HG03354 (cell line): ENCODE results near the gene DPYD.

Experiments used
- ATAC-seq: cut with Tn5 transposase; IDR thresholded peaks from one replicate; pipeline ENCODE4 v1.9.1; 2021; ENCODE audit warnings: mild to moderate bottlenecking; ENCODE audit not compliant: unreplicated experiment, poor library complexity, severe bottlenecking

DPYD gene

DNA sequence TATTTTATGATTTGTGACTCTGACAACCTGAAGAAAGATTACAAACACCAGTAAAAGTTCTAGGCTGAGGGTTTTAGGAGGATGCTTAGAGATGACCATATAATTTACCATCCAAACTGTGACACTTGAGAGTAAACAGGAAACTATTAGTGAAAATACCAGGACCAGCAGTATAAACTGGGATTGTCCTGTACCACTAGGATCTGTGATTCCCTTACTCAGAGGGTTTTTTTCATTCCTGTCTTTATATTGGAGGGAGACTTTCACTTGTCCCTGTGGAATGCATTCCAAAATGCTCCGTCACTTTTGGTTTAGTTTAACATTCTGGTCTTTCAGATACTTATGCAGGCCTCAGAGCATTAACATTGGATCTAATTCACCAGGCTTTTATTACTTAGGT lies 716.4 kb downstream of the DPYD start:
- ATAC-seq = no peak

DNA sequence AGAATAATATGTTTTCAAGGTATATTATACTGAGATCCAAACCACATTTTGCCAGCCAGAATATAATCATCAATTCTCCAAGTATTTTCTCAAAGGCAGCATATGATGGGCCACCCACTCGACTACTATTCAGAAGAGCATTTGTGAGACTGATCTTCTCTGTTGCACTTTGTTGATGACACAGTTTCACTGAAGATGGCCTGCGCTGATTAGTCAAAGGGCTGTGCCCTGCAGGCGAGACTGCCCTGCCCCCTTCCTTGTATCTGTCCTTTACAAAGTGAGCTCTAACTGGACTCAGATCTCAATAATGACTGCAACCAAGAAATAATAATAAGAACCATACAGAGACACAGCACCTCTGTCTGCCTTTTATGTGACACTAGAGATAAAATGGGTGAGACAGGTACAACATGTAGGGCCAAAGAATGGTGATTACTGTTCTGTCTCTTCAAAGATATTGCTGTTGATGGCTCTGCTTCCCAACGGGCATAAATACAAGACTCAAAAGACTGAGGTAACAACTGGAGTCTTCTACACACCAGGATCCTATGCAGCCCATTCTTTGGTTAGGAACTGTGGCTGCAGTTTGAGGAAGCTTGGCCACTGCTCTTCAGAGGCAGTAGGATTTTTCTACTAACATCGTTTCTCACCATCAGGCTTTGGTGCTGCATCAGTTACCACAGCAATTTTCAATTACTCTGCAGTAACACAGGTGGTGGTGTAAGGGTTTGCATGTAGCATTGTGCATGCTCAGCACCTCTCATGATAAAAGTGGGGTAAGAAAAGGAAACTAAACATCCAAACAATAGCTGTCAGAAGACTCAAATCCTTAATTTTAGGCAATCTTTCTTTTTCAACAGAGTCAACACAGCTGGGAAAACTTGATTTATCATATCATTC lies 718.1 kb downstream of the DPYD start:
- ATAC-seq = no peak

GRCh38 chr1:97201641-97202040 lies 719.2 kb downstream of the DPYD start:
- no peak for ATAC-seq

GRCh38 chr1:97200595-97200994 lies 720.2 kb downstream of the DPYD start:
- ATAC-seq = no peak

GRCh38 chr1:97196825-97197516 lies 723.9 kb downstream of the DPYD start:
- ATAC-seq = no peak

DNA sequence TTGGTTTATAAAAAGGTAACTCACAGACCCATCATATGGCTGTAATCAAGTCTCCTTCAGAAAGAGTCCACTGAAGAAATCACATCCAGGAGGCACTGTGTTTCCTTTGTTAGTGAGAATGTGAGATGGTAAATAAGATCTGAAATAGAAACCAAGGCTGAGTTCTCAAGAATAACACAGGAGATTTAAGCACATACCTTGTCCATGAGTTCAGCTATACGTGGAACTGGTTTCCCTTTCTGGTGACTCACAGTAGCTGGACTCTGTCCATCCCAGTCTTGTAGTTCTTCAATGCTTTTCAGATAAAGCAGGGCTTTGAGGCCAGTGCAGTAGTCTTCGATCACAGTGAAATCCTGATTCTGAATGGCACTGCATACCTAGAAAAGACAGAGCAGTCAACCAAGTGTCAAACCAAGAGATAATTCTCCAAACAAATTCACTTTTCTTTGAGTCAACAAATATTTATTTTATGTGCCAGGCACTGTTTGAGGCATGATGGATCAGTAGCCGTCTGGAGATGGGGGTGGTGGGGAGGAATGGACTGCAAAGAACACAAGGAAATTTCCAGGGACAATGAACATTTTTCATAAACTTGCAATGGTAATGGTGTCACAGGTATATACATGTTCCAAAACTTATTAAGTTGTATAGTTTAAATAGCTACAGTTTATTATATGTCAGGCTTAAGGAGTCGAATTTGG lies 727.8 kb downstream of the DPYD start:
- ATAC-seq = no peak

DNA sequence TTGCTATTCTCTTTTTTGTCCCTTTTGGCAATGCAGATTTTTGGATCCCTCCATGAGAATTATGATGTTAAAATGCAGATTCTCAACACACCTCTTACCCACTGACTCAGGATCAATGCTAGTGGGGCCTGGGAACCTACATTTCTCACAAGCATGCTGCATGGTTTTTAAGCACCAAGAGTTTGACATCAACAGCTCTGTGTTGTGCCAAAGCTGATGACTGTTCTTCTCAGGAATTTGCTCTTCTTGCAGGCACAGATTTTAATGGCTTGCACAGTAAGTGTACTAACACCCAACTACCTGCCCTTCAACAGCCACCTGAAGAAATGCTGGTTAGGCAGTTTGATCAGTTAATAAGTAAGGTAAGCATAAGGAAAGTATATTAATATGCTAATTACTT lies 730.5 kb downstream of the DPYD start:
- no peak for ATAC-seq

DNA sequence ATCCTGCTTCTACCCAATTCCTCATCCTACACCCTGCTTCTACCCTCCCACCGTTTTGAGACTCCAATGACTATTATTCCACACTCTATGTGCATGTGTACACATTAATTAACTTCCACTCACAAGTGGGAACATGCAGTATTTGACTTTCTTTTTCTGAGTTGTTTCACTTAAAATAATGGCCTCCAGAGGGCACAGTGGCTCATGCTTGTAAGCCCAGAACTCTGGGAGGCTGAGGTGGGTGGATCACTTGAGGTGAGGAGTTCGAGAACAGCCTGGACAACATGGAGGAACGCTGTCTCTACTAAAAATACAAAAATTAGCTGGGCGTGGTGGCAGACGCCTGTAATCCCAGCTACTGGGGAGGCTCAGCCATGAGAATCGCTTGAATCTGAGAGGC lies 734.5 kb downstream of the DPYD start:
- no peak for ATAC-seq

DNA sequence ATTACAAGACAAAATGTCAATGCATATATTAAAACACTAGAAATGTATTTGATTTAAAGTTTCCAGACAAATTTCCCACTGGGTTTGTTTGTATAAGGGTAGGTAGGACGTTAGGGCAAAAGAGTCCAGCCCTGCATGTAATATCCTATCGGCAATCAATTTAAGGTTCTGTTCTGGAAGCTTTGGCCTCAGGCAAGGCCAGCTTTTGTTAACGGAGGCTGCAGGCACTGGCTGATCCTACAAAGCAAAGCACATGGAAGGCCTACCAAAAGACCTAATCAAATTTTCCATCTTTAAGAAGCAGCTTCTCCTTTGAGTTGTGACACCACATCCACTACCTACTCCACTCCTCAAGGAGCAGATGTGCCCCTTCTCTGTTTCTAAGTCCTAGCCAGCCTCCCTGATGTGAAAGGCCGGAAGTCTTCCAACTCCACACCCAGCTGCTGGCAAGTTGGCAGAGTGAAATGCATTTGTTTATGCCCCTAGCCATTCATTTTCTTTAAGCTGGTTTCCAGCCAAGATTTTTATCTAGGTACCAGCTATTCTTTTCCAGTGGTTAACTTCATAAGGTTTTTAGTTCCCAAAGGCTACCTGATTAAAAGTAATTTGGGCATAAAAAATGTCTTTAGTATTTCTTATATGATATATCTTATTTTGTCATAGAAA lies 746.7 kb downstream of the DPYD start:
- ATAC-seq = no peak

- ATAC-seq = no peak
These were observed 750.5 kb downstream of the DPYD start for GRCh38 chr1:97170300-97170699.

GRCh38 chr1:97168056-97168455 lies 752.8 kb downstream of the DPYD start:
- ATAC-seq = no peak

DNA sequence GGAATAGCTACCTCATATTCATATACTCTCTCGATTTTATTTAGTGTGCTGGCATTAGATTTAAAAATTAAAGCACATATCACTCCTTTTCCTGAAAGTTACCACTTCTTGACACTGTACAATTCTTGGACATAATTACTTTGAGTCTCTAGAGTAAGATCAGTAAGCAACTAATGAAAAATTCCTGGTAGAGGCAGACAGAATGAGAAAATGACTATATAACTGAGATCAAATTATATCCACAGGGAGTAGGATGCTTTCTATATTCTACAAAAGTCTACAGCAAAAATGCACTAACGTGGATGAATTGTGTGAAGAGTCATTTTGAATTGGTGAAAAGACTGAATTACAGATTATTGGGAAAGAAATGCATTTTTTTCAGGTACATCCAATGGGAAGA lies 753.6 kb downstream of the DPYD start:
- no peak for ATAC-seq

- no peak for ATAC-seq
These were observed 754.2 kb downstream of the DPYD start for GRCh38 chr1:97166626-97167025.

DNA sequence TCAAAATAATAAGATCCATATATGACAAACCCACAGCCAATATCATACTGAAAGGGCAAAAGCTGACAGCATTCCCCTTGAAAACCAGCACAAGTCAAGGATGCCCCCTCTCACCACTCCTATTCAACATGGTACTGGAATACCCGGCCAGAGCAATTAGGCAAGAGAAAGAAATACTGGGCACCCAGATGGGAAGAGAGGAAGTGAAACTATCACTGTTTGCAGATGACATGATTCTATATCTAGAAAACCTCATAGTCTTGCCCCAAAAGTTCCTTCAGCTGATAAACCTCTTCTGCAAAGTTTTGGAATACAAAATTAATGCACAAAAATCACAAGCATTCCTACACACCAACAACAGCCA lies 756.6 kb downstream of the DPYD start:
- ATAC-seq = peak; percentile 41

- ATAC-seq = peak; percentile 71
These were observed 757.1 kb downstream of the DPYD start for GRCh38 chr1:97163591-97164275.

GRCh38 chr1:97160818-97161217 lies 760.0 kb downstream of the DPYD start:
- no peak for ATAC-seq

- ATAC-seq = peak; percentile 64
These were observed 761.5 kb downstream of the DPYD start for GRCh38 chr1:97159342-97159741.

DNA sequence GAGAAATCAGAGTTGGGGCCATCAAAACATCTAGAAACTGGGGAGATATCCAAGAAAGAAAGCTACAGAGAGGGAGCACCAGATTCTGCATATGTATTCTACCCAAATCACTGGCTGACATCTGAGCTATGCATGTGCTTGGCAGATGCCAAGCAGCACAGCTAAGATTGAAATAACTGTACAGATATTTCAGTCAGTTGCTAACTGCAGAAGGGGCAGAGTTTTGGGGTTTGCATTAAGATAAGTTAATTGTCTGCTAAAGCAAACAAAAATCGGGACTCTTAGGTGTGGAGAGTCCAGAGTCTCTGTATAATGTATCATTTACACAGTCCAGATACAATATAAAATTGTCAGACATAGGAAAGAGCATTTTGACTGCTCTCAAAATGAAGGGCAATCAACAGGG lies 762.1 kb downstream of the DPYD start:
- peak; percentile 11 for ATAC-seq

DNA sequence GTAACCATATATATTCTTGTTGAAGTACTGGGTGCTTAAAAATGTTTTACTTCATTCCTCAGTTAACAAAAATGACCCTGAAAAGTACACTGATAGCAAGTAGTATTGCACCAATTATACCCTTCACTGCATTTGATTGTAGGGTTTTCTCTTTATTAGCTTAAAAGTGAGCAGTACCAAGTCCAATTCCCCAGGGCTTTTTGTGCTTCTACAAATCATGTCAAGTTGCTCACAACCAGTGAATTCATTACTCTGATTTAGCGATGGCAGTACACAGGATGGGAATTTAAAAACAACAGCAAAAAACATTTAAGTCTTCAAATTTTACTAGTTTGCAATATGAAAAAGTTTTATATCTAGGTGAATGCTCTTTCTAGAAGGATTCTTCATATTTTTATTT lies 762.8 kb downstream of the DPYD start:
- no peak for ATAC-seq

DNA sequence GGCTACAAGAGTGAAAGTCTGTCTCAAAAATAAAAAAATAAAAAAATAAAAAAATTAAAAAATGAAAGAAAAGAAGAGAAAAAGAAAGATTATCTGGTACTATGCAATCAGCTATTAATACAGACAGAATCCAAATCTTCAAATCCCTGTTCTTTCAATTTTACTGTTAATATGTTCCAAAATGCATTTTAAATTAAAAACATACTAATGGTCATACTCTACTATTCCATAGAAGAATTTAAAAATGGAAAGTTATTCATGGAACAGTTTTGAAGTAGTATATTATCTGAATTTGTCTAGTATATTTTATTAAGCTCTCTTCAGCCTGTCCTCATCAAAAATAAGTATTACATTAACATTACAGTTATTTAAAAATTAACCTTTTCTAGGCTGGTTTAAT lies 769.2 kb downstream of the DPYD start:
- no peak for ATAC-seq
